HG03432 (cell line): ENCODE measurements around the gene SLC3A2.
A peak's percentile ranks its signal among the peaks of the same experiment; 100 is the strongest.
"Not testable (repeated sequence)": the region's sequence is repeated elsewhere in the genome, so short reads cannot be mapped to it uniquely, and the experiment has no call there.

ENCODE experiments used
- ATAC-seq: cut with Tn5 transposase; IDR thresholded peaks from one replicate; pipeline ENCODE4 v1.9.1; 2021; ENCODE audit warnings: mild to moderate bottlenecking, moderate library complexity; ENCODE audit not compliant: unreplicated experiment

SLC3A2 gene

GRCh38 chr11:62852523-62853188 is 28.0 kb upstream of the SLC3A2 start:
- no peak for ATAC-seq

- ATAC-seq: no peak
Measured at GRCh38 chr11:62853279-62853965, 27.3 kb upstream of the SLC3A2 start.

- no peak for ATAC-seq
Measured at GRCh38 chr11:62854013-62854824, 26.5 kb upstream of the SLC3A2 start.

GRCh38 chr11:62854825-62855570 is 25.7 kb upstream of the SLC3A2 start:
- ATAC-seq: no peak

GRCh38 chr11:62855571-62856332 is 24.9 kb upstream of the SLC3A2 start:
- peak; percentile 88 for ATAC-seq

- ATAC-seq: peak; percentile 13
Measured at GRCh38 chr11:62856333-62856895, 24.3 kb upstream of the SLC3A2 start.

GRCh38 chr11:62857541-62857982 is 23.1 kb upstream of the SLC3A2 start:
- no peak for ATAC-seq

GRCh38 chr11:62858201-62858600 is 22.5 kb upstream of the SLC3A2 start:
- no peak for ATAC-seq

- ATAC-seq: not testable (repeated sequence)
Measured at GRCh38 chr11:62859281-62859703, 21.4 kb upstream of the SLC3A2 start.

- ATAC-seq: no peak
Measured at GRCh38 chr11:62860835-62861563, 19.7 kb upstream of the SLC3A2 start.

GRCh38 chr11:62861564-62862192 is 19.0 kb upstream of the SLC3A2 start:
- not testable (repeated sequence) for ATAC-seq

GRCh38 chr11:62863687-62864335 is 16.9 kb upstream of the SLC3A2 start:
- ATAC-seq: no peak

- no peak for ATAC-seq
Measured at GRCh38 chr11:62865635-62866034, 15.1 kb upstream of the SLC3A2 start.

- no peak for ATAC-seq
Measured at GRCh38 chr11:62874851-62875250, 5.8 kb upstream of the SLC3A2 start.

- ATAC-seq: no peak
Measured at GRCh38 chr11:62875698-62876478, 4.8 kb upstream of the SLC3A2 start.

GRCh38 chr11:62876712-62877111 is 4.0 kb upstream of the SLC3A2 start:
- no peak for ATAC-seq

GRCh38 chr11:62879235-62879978 is 1.3 kb upstream of the SLC3A2 start:
- no peak for ATAC-seq
